H1 (cell line): ENCODE results near the gene MSI2. TPM values are rescaled to one million over a fixed set of nuclear protein-coding genes. Genes with fewer than 3 reads are reported as not detected.

ENCODE experiments used
- CTCF ChIA-PET: fragments of 300-600 bp; sonication (Branson Sonifier 250); formaldehyde crosslinking; loops from one replicate; lab custom pipeline; 2021; ENCODE audit not compliant: partially characterized antibody; lab: Charles Lee
- POLR2A ChIA-PET: fragments of 300-600 bp; sonication (Branson Sonifier 250); formaldehyde crosslinking; loops from one replicate; lab custom pipeline; 2021; ENCODE audit warnings: inconsistent platforms; ENCODE audit not compliant: partially characterized antibody; lab: Charles Lee
- DNase-seq, 2 experiments: peaks; one replicate each; pipeline versions ENCODE4 v3.0.0 to v3.0.0-alpha.2; 2010 to 2022; ENCODE audit warnings: low spot score in 2 of 2, low read depth in 1 of 2, mixed read lengths in 1 of 2
- FAIRE-seq: peaks from 2 replicates; lab custom pipeline; 2011; peaks lifted over from hg19 to GRCh38; lab: Jason Lieb, UNC
- H2AFZ ChIP-seq: 2 replicates; pipeline ENCODE4 v1.8.1; 2012; ENCODE audit warnings: low read length, inconsistent platforms
- H2AK5ac ChIP-seq: 2 replicates; pipeline ENCODE4 v1.6.1; 2013; ENCODE audit warnings: low read depth, low read length
- H2BK120ac ChIP-seq: replicated peaks from 2 replicates; pipeline ENCODE3; 2013; ENCODE audit warnings: low read depth, low read length, inconsistent platforms
- H2BK12ac ChIP-seq: 2 replicates; pipeline ENCODE4 v1.6.1; 2013; ENCODE audit warnings: low read depth, low read length
- H2BK15ac ChIP-seq: 2 replicates; pipeline ENCODE4 v1.6.1; 2013; ENCODE audit warnings: low read length
- H2BK20ac ChIP-seq: 2 replicates; pipeline ENCODE4 v1.6.1; 2013; ENCODE audit warnings: low read length
- H2BK5ac ChIP-seq: 2 replicates; pipeline ENCODE4 v1.6.1; 2013; ENCODE audit warnings: low read depth, low read length
- H3K14ac ChIP-seq: 2 replicates; pipeline ENCODE4 v1.6.1; 2013; ENCODE audit warnings: inconsistent platforms; ENCODE audit not compliant: insufficient read length
- H3K18ac ChIP-seq: 2 replicates; pipeline ENCODE4 v1.6.1; 2013; ENCODE audit warnings: low read length; ENCODE audit errors: extremely low read depth
- H3K23ac ChIP-seq: 2 replicates; pipeline ENCODE4 v1.6.1; 2013; ENCODE audit warnings: inconsistent platforms; ENCODE audit not compliant: insufficient read length
- H3K23me2 ChIP-seq: 2 replicates; pipeline ENCODE4 v1.6.1; 2013; ENCODE audit warnings: low read depth, low read length
- H3K27ac ChIP-seq: 2 replicates; pipeline ENCODE4 v1.6.1; 2011; ENCODE audit warnings: low read depth, low read length, inconsistent platforms
- H3K27me3 ChIP-seq, 4 experiments: replicated peaks in 1 of 4; 1 replicate in 1 of 4; 2 replicates in 3 of 4; pipeline versions ENCODE4 v1.6.1 to v1.8.1; 2011 to 2013; ENCODE audit warnings: low read length in 3 of 4, mild to moderate bottlenecking in 3 of 4, inconsistent platforms in 2 of 4, mixed read lengths in 2 of 4, moderate library complexity in 1 of 4; ENCODE audit not compliant: control insufficient read depth in 3 of 4, insufficient read depth in 3 of 4; ENCODE audit errors: extremely low read depth in 1 of 4
- H3K36me3 ChIP-seq, 4 experiments: 2 replicates each; pipeline versions ENCODE4 v1.6.1 to v1.8.1; 2011 to 2013; ENCODE audit warnings: mild to moderate bottlenecking in 4 of 4, low read length in 3 of 4, moderate library complexity in 2 of 4, control low read depth in 1 of 4, inconsistent platforms in 1 of 4; ENCODE audit not compliant: insufficient read depth in 4 of 4, control insufficient read depth in 2 of 4
- H3K4ac ChIP-seq: replicated peaks from 2 replicates; pipeline ENCODE3; 2013; ENCODE audit warnings: low read length, low read depth, mixed read lengths, inconsistent platforms; ENCODE audit not compliant: insufficient read length
- H3K4me1 ChIP-seq, 4 experiments: replicated peaks in 1 of 4; 1 replicate in 1 of 4; 2 replicates in 3 of 4; pipeline versions ENCODE4 v1.6.1 to v1.8.1; 2011 to 2013; ENCODE audit warnings: low read length in 3 of 4, inconsistent platforms in 2 of 4, mixed read lengths in 1 of 4; ENCODE audit not compliant: insufficient read depth in 4 of 4, control insufficient read depth in 3 of 4
- H3K4me2 ChIP-seq, 2 experiments: 2 replicates each; pipeline versions ENCODE4 v1.6.1 to v1.8.1; 2011 to 2013; ENCODE audit warnings: low read depth in 2 of 2, low read length in 2 of 2, control low read depth in 1 of 2, inconsistent platforms in 1 of 2, mild to moderate bottlenecking in 1 of 2; ENCODE audit not compliant: insufficient read depth in 1 of 2
- H3K4me3 ChIP-seq, 4 experiments: fragments of 200-600, 300-600 bp in 1 of 4; sonication (generic), shearing (Covaris generic), sonication (Bioruptor Twin) in 1 of 4; 2 replicates each; pipeline versions ENCODE4 v1.5.1 to v1.8.1; 2011 to 2016; ENCODE audit warnings: low read length in 4 of 4, low read depth in 3 of 4, control low read depth in 2 of 4, inconsistent platforms in 2 of 4, mild to moderate bottlenecking in 2 of 4, mixed read lengths in 1 of 4, moderate library complexity in 1 of 4; ENCODE audit not compliant: insufficient read depth in 2 of 4; ENCODE audit errors: extremely low read depth in 1 of 4
- H3K56ac ChIP-seq: replicated peaks from 2 replicates; pipeline ENCODE3; 2013; ENCODE audit warnings: low read depth, mild to moderate bottlenecking, mixed read lengths, low read length, inconsistent platforms; ENCODE audit not compliant: insufficient read length
- H3K79me1 ChIP-seq: 2 replicates; pipeline ENCODE4 v1.6.1; 2013; ENCODE audit warnings: low read depth, low read length, control low read depth
- H3K79me2 ChIP-seq, 2 experiments: 2 replicates each; pipeline versions ENCODE4 v1.6.1 to v1.8.1; 2012 to 2013; ENCODE audit warnings: low read length in 2 of 2, mild to moderate bottlenecking in 2 of 2, inconsistent platforms in 1 of 2; ENCODE audit not compliant: insufficient read depth in 2 of 2, control insufficient read depth in 1 of 2
- H3K9ac ChIP-seq, 4 experiments: replicated peaks in 1 of 4; 1 replicate in 1 of 4; 2 replicates in 3 of 4; pipeline versions ENCODE4 v1.6.1 to v1.8.1; 2011 to 2013; ENCODE audit warnings: low read depth in 3 of 4, low read length in 3 of 4, control low read depth in 2 of 4, mild to moderate bottlenecking in 2 of 4, moderate library complexity in 2 of 4, inconsistent platforms in 1 of 4; ENCODE audit errors: extremely low read depth in 1 of 4
- H3K9me3 ChIP-seq, 2 experiments: 2 replicates each; pipeline versions ENCODE4 v1.6.1 to v1.8.1; 2012 to 2013; ENCODE audit warnings: mild to moderate bottlenecking in 2 of 2, moderate library complexity in 2 of 2, control low read depth in 1 of 2, inconsistent platforms in 1 of 2, low read depth in 1 of 2, low read length in 1 of 2, mixed read lengths in 1 of 2; ENCODE audit not compliant: insufficient read depth in 2 of 2
- H4K20me1 ChIP-seq, 2 experiments: replicated peaks in 1 of 2; 2 replicates each; pipeline versions ENCODE3 to v1.8.1; 2011 to 2013; ENCODE audit warnings: inconsistent platforms in 2 of 2, low read length in 2 of 2, mild to moderate bottlenecking in 1 of 2; ENCODE audit not compliant: insufficient read depth in 2 of 2, control insufficient read depth in 1 of 2
- H4K5ac ChIP-seq: 2 replicates; pipeline ENCODE4 v1.6.1; 2013; ENCODE audit warnings: low read length, low read depth, mixed read lengths, inconsistent platforms; ENCODE audit not compliant: insufficient read length
- H4K8ac ChIP-seq: 2 replicates; pipeline ENCODE4 v1.8.0; 2013; ENCODE audit warnings: mild to moderate bottlenecking, moderate library complexity, low read length, inconsistent platforms; ENCODE audit not compliant: insufficient read depth; ENCODE audit errors: extremely low read depth
- H4K91ac ChIP-seq: replicated peaks from 2 replicates; pipeline ENCODE3; 2013; ENCODE audit warnings: low read length, mixed read lengths, inconsistent platforms; ENCODE audit not compliant: insufficient read length
- WGBS, 2 experiments: shearing (Covaris generic) in 1 of 2; methylation state at CpG; one replicate each; pipeline versions ENCODE4 v1.1.6 to v1.1.7; 2013 to 2015; ENCODE audit warnings: low lambda C conversion rate in 2 of 2, mixed read lengths in 2 of 2, inconsistent platforms in 1 of 2, low coverage in 1 of 2, missing lambda C conversion rate in 1 of 2; ENCODE audit not compliant: insufficient replicate concordance in 2 of 2, insufficient coverage in 1 of 2, insufficient read length in 1 of 2; ENCODE audit errors: extremely low coverage in 1 of 2, missing lambda C conversion rate in 1 of 2; 5-methylcytosine and 5-hydroxymethylcytosine counted together
- polyA plus RNA-seq, 7 experiments: library from polyadenylated mRNA; depleted of rRNA in 3 of 7; stranded (reverse) in 5 of 7; unstranded in 2 of 7; fragments of >200 nt in 5 of 7; fragments of 200-250 nt in 2 of 7; gene quantifications; 1 replicate in 5 of 7; 2 replicates in 1 of 7; 4 replicates in 1 of 7; pipeline versions ENCODE4 v1.2.1 to v1.2.3, GENCODE V29; 2011 to 2013; ENCODE audit warnings: missing spikeins in 2 of 7, mixed read lengths in 2 of 7
- total RNA-seq: library from RNA; stranded (reverse); fragmentation: NEBNext Ultra II Directional; extraction: Animal tissue kit (Norgen Biotek cat#: 25700); gene quantifications from 2 replicates; pipeline ENCODE4 v1.2.1, GENCODE V29; 2021

Gene MSI2
- total and polyA plus RNA-seq, 2 of the 8 experiments (the other 6 are each of a cell fraction or from before 2014, with no cell fraction given), result 36.7 to 80.6 TPM

GRCh38 chr17:57444682-57445450 lies 188.5 kb downstream of the MSI2 start:
- 82% methylated on average over 13 of the region's 13 CpGs; no CpG with 5 or more reads in 1 of the 2 experiments for WGBS, 2 experiments
- Histone ChIP-seq H2AK5ac (no peak overlapping the region), H3K18ac (no peak overlapping the region), H3K9me3 (no peaks in the 10 kb centered on the region), H3K36me3 (no peaks in the 10 kb centered on the region), H2BK5ac (no peak overlapping the region), H3K27me3 (no peaks in the 10 kb centered on the region), H3K14ac (no peak overlapping the region), H3K23me2 (no peaks in the 10 kb centered on the region), H3K4me3 (no peak overlapping the region), H3K4ac (no peak overlapping the region), H3K9ac (no peak overlapping the region), H3K56ac (no peak overlapping the region), H4K5ac (no peak overlapping the region), H3K4me2 (no peak overlapping the region), H3K79me2 (peaks cover 0 to 15% of the 10 kb centered on the region in 2 experiments; a peak in 1 of 4 replicates), H2BK20ac (no peak overlapping the region), H2AFZ (no peak overlapping the region), H3K4me1 (peaks cover 4 to 24% (median 9%) of the 10 kb centered on the region in 4 experiments), H2BK15ac (no peak overlapping the region), H3K23ac (no peak overlapping the region), H3K79me1 (no peaks in the 10 kb centered on the region; the same call in 1 of the 2 replicates), H4K20me1 (peaks cover 4 to 14% of the 10 kb centered on the region in 2 experiments), H4K8ac (no peak overlapping the region), H4K91ac (no peak overlapping the region), H3K27ac (no peak overlapping the region), H2BK120ac (no peak overlapping the region), H2BK12ac (no peak overlapping the region)
- DNase-seq, result no peak
- CTCF ChIA-PET, result interaction anchor here (0.9 to 2.3 kb wide), 6 partner anchors 11 to 227 kb away, joined by 3 to 8 read pairs (median 4); no protein-coding TSS in a partner anchor
- POLR2A ChIA-PET, result no interaction called here
- no peak for FAIRE-seq
